OCI-LY3 (cell line): ENCODE measurements around the gene VHLL.

Source experiments
- H2AFZ ChIP-seq: fragments of 200-600, 300-600 bp; shearing (Covaris generic); 2 replicates; pipeline ENCODE4 v1.6.0; 2014; ENCODE audit warnings: antibody characterized with exemption, low read depth, low read length
- H3K27ac ChIP-seq: fragments of 200-600, 300-600 bp; sonication (generic); 2 replicates; pipeline ENCODE4 v1.5.1; 2014; ENCODE audit warnings: mild to moderate bottlenecking, low read length, moderate library complexity, mixed read lengths
- H3K27me3 ChIP-seq: fragments of 200-600, 300-600 bp; sonication (generic); 2 replicates; pipeline ENCODE4 v1.6.1; 2014; ENCODE audit warnings: low read depth, low read length, mixed read lengths
- H3K36me3 ChIP-seq: fragments of 200-600, 300-600 bp; sonication (generic); replicated peaks from 2 replicates; pipeline ENCODE3; 2014; ENCODE audit warnings: low read depth, low read length, mixed read lengths
- H3K4me1 ChIP-seq: fragments of 300-600, 200-600 bp; sonication (generic); 2 replicates; pipeline ENCODE4 v1.6.1; 2014; ENCODE audit warnings: low read length, mixed read lengths
- H3K4me2 ChIP-seq: fragments of 200-600, 300-600 bp; sonication (generic); 2 replicates; pipeline ENCODE4 v1.6.1; 2014; ENCODE audit warnings: low read length, mixed read lengths
- H3K4me3 ChIP-seq: fragments of 300-600, 200-600 bp; sonication (generic); 2 replicates; pipeline ENCODE4 v1.5.1; 2014; ENCODE audit warnings: antibody characterized with exemption, mild to moderate bottlenecking, low read length, moderate library complexity
- H3K79me2 ChIP-seq: fragments of 300-600, 200-600 bp; shearing (Covaris generic); 2 replicates; pipeline ENCODE4 v1.6.1; 2014; ENCODE audit warnings: mild to moderate bottlenecking, low read length, mixed read lengths
- H3K9ac ChIP-seq: fragments of 300-600, 200-600 bp; shearing (Covaris generic); 2 replicates; pipeline ENCODE4 v1.6.0; 2014; ENCODE audit warnings: mild to moderate bottlenecking, low read length, moderate library complexity
- H3K9me3 ChIP-seq: fragments of 200-600, 300-600 bp; shearing (Covaris generic); 2 replicates; pipeline ENCODE4 v1.6.1; 2014; ENCODE audit warnings: low read length, mixed read lengths; ENCODE audit not compliant: insufficient read depth
- H4K20me1 ChIP-seq: fragments of 200-600, 300-600 bp; sonication (generic); 2 replicates; pipeline ENCODE4 v1.6.1; 2016; ENCODE audit warnings: low read length, mixed read lengths; ENCODE audit not compliant: insufficient read depth
- EZH2phosphoT487 ChIP-seq: fragments of 200-600 bp; shearing (Covaris generic); IDR thresholded peaks from 2 replicates; pipeline ENCODE4 v1.6.1; 2018; ENCODE audit warnings: antibody characterized with exemption, mixed run types, low read depth
- TF ChIP-seq, protein P1 (sequence below): fragments of 200-600, 300-600 bp; sonication (generic); IDR thresholded peaks from 2 replicates; pipeline ENCODE4 v1.5.1; 2014; ENCODE audit warnings: antibody characterized with exemption, low read length, low read depth

Gene VHLL

DNA sequence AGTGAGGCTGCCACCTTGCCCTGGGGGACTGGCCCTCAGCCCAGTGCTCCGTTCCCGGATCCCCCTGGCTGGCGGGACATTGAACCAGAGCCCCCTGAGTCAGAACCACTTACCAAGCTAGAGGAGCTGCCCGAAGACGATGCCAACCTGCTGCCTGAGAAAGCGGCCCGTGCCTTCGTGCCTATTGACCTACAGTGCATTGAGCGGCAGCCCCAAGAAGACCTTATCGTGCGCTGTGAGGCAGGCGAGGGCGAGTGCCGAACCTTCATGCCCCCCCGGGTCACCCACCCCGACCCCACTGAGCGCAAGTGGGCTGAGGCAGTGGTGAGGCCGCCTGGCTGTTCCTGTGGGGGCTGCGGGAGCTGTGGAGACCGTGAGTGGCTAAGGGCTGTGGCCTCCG lies 13.7 kb downstream of the VHLL start:
- H3K9ac ChIP-seq, result no peak overlapping the region
- peaks cover 5% of the 10 kb centered on the region for H4K20me1 ChIP-seq
- H3K36me3 ChIP-seq, result peaks cover 5% of the 10 kb centered on the region
- no peak overlapping the region for H2AFZ ChIP-seq
- no peak overlapping the region for H3K4me3 ChIP-seq
- H3K4me1 ChIP-seq, result peaks cover 18% of the 10 kb centered on the region
- no peak overlapping the region for H3K4me2 ChIP-seq
- TF ChIP-seq, protein P1, sequence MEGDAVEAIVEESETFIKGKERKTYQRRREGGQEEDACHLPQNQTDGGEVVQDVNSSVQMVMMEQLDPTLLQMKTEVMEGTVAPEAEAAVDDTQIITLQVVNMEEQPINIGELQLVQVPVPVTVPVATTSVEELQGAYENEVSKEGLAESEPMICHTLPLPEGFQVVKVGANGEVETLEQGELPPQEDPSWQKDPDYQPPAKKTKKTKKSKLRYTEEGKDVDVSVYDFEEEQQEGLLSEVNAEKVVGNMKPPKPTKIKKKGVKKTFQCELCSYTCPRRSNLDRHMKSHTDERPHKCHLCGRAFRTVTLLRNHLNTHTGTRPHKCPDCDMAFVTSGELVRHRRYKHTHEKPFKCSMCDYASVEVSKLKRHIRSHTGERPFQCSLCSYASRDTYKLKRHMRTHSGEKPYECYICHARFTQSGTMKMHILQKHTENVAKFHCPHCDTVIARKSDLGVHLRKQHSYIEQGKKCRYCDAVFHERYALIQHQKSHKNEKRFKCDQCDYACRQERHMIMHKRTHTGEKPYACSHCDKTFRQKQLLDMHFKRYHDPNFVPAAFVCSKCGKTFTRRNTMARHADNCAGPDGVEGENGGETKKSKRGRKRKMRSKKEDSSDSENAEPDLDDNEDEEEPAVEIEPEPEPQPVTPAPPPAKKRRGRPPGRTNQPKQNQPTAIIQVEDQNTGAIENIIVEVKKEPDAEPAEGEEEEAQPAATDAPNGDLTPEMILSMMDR, result no peak
- TF ChIP-seq EZH2phosphoT487, result no peak
- H3K27me3 ChIP-seq, result no peaks in the 10 kb centered on the region
- no peak overlapping the region for H3K27ac ChIP-seq
- H3K79me2 ChIP-seq, result peaks cover 35% of the 10 kb centered on the region
- H3K9me3 ChIP-seq, result no peaks in the 10 kb centered on the region

DNA sequence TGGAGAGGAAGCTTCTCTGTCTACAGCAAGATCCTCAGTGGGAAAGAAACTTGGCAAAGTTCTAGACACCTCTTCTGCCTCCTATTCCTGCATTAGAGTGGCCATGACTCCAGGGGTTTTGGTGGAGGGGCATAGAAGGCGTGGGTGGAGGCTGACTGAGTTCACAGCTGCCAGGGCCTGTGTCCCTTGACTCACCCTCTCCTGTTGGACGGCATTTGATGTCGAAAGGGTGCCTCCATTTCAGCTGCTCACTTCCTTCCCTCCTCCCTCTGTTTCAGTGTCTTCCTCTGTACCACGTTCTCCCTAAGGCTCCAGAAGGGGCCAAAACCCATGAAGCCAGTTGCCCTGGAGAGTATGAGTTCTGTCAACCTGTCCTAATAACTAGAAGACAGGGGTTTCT lies 14.3 kb downstream of the VHLL start:
- Histone ChIP-seq H4K20me1 (peaks cover 5% of the 10 kb centered on the region), H2AFZ (no peak overlapping the region), H3K79me2 (peaks cover 42% of the 10 kb centered on the region), H3K9ac (no peak overlapping the region), H3K36me3 (peaks cover 10% of the 10 kb centered on the region), H3K27ac (no peak overlapping the region), H3K27me3 (no peaks in the 10 kb centered on the region), H3K4me1 (peaks cover 19% of the 10 kb centered on the region), H3K4me3 (no peak overlapping the region), H3K9me3 (no peaks in the 10 kb centered on the region), H3K4me2 (no peak overlapping the region)
- TF ChIP-seq EZH2phosphoT487, result no peak
- TF ChIP-seq, protein P1, result no peak

DNA sequence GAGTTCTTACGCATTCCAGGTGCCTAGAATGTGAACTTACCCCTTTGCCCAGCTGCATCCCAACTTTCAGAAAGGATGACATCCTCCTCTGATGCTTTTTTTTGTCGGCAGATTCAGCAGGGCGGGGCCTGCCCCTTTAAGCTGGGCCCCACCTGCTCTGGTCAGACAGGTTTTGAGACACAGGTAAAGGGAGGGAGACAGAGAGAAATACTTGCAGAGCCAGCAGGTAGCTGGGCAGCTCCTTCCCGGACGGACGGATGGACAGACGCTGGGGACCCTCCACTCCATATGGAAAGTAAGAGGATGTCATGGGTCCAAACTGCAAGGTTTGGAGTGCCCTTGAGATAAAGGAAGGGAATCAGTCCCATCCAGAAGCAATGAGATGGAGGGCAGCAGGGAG lies 15.0 kb downstream of the VHLL start, which contains the start of gene TMEM79:
TMEM79 (plus strand) TSS at position 214 of the 400 bp plus-strand sequence. CDS start 902 bp downstream, outside the sequence.
- H2AFZ ChIP-seq, result peak within 1 kb of the TSS; percentile 87
- H3K9me3 ChIP-seq, result no peaks in the 10 kb centered on the region
- peaks cover 19% of the 10 kb centered on the region for H3K4me1 ChIP-seq
- peak within 1 kb of the TSS; percentile 94 for H3K4me2 ChIP-seq
- H3K79me2 ChIP-seq, result peaks cover 48% of the 10 kb centered on the region
- H3K27me3 ChIP-seq, result no peaks in the 10 kb centered on the region
- TF ChIP-seq, protein P1, result no peak
- TF ChIP-seq EZH2phosphoT487, result no peak
- H3K36me3 ChIP-seq, result peaks cover 16% of the 10 kb centered on the region
- H4K20me1 ChIP-seq, result peaks cover 5% of the 10 kb centered on the region
- H3K27ac ChIP-seq, result peak within 1 kb of the TSS; percentile 26
- peak within 1 kb of the TSS; percentile 88 for H3K4me3 ChIP-seq
- H3K9ac ChIP-seq, result peak within 1 kb of the TSS; percentile 94

DNA sequence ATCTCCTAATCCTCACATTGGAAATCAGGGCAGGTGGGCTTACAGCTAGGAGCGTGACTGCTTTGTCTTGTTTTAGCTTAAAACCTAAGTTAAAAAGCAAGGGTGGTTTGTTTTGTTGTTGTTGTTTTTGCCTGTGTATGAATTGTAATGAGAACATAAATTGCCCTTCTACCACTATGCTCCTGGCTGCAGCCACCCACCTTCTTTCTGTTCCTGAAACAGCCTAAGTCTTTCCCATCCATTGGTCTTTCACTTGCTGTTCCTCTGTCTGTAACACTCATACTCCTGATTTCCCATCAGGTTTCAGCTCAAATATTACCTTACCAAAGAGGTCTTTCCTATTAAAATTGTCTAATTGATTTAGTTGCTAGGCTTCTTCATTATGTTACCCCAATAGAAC lies 15.6 kb downstream of the VHLL start:
- Histone ChIP-seq H3K9me3 (no peaks in the 10 kb centered on the region), H3K9ac (peak overlapping the region; percentile 94), H3K4me3 (peak overlapping the region; percentile 88), H3K36me3 (peaks cover 17% of the 10 kb centered on the region), H4K20me1 (peaks cover 5% of the 10 kb centered on the region), H3K27ac (no peak overlapping the region), H3K79me2 (peaks cover 54% of the 10 kb centered on the region), H3K27me3 (no peaks in the 10 kb centered on the region), H2AFZ (peak overlapping the region; percentile 87; the same call in 1 of the 2 replicates), H3K4me2 (peak overlapping the region; percentile 94), H3K4me1 (peaks cover 19% of the 10 kb centered on the region)
- TF ChIP-seq EZH2phosphoT487, result no peak
- TF ChIP-seq, protein P1, result no peak
